Effector memory CD4-positive, alpha-beta T cell (primary cell): Measurements from ENCODE around the gene SYNPO2.
"Not testable (repeated sequence)": the region's sequence is repeated elsewhere in the genome, so short reads cannot be mapped to it uniquely, and the experiment has no call there.

ENCODE experiments used
- DNase-seq, 3 donors: peaks; one replicate each; pipeline ENCODE4 v3.0.0-alpha.2; 2020
- H3K27ac ChIP-seq: 2 replicates; pipeline ENCODE4 v1.7.0; 2013; ENCODE audit warnings: mild to moderate bottlenecking, low read length, moderate library complexity; ENCODE audit not compliant: insufficient read depth, poor library complexity, severe bottlenecking
- H3K27me3 ChIP-seq: replicated peaks from 2 replicates; pipeline ENCODE4 v1.7.0; 2013; ENCODE audit warnings: mild to moderate bottlenecking, low read length; ENCODE audit not compliant: insufficient read depth, control insufficient read depth, poor library complexity, severe bottlenecking
- H3K36me3 ChIP-seq: 2 replicates; pipeline ENCODE4 v1.7.0; 2013; ENCODE audit warnings: mild to moderate bottlenecking, low read length, moderate library complexity; ENCODE audit not compliant: control insufficient read depth, insufficient read depth
- H3K4me1 ChIP-seq: 2 replicates; pipeline ENCODE4 v1.7.0; 2013; ENCODE audit warnings: low read length, mild to moderate bottlenecking; ENCODE audit not compliant: control insufficient read depth, insufficient read depth, poor library complexity, severe bottlenecking
- H3K4me3 ChIP-seq: 2 replicates; pipeline ENCODE4 v1.7.0; 2013; ENCODE audit warnings: low read length, low read depth, mild to moderate bottlenecking; ENCODE audit not compliant: insufficient read depth, poor library complexity, severe bottlenecking
- H3K9me3 ChIP-seq: 2 replicates; pipeline ENCODE4 v1.7.0; 2013; ENCODE audit warnings: mild to moderate bottlenecking, low read length, moderate library complexity; ENCODE audit not compliant: control insufficient read depth

The SYNPO2 gene

DNA sequence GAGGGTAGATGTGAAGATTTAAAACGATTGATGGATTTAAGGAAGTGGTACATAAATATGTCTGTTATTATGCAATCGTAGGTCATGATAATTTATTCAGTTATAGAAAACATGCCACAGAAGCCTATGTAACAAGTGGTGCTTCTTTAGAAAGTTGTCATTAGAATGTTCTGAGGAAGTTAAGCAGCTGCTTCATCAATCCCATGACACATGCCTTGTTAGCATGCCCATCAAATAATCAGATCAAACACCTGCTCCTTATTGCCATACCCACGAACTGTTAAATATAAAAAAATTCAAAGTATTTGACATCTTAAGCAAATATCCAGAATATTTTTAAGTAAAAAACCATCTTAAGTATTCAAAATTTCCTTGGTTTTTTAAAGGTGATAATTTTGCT, 170.6 kb downstream of the SYNPO2 start:
- Histone ChIP-seq H3K4me1 (no peaks in the 10 kb centered on the region), H3K9me3 (no peaks in the 10 kb centered on the region), H3K4me3 (no peak overlapping the region), H3K27ac (no peak overlapping the region), H3K36me3 (no peaks in the 10 kb centered on the region), H3K27me3 (no peaks in the 10 kb centered on the region)
- no peak for DNase-seq

DNA sequence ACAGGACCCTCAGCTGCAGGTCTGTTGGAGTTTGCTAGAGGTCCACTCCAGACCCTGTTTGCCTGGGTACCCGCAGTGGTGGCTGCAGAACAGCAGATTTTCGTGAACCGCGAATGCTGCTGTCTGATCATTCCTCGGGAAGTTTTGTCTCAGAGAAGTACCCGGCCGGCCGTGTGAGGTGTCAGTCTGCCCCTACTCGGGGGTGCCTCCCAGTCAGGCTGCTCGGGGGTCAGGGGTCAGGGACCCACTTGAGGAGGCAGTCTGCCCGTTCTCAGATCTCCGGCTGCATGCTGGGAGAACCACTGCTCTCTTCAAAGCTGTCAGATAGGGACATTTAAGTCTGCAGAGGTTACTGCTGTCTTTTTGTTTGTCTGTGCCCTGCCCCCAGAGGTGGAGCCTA, 178.5 kb downstream of the SYNPO2 start:
- H3K9me3 ChIP-seq, H3K27me3 ChIP-seq, H3K27ac ChIP-seq, H3K36me3 ChIP-seq, H3K4me3 ChIP-seq, H3K4me1 ChIP-seq, DNase-seq: not testable (repeated sequence)

DNA sequence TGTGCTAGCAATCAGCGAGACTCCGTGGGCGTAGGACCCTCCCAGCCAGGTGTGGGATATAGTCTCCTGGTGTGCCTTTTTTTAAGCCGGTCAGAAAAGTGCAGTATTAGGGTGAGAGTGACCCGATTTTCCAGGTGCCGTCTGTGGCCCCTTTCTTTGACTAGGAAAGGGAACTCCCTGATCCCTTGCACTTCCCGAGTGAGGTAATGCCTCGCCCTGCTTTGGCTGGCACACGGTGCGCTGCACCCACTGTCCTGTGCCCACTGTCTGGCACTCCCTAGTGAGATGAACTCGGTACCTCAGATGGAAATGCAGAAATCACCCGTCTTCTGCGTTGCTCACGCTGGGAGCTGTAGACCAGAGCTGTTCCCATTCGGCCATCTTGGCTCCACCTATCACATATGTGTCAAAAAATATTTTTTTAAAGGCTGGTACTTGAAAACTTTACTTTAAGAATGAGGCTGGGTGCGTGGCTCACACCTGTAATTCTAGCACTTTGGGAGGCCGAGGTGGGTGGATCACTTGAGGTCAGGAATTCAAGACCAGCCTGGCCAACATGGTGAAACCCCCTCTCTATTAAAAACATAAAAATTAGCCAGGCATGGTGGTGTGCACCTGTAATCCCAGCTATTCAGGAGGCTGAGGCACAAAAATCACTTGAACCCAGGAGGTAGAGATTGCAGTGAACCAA, 179.2 kb downstream of the SYNPO2 start:
- H3K4me1 ChIP-seq, H3K36me3 ChIP-seq, H3K27ac ChIP-seq, DNase-seq, H3K4me3 ChIP-seq, H3K27me3 ChIP-seq, H3K9me3 ChIP-seq: not testable (repeated sequence)

DNA sequence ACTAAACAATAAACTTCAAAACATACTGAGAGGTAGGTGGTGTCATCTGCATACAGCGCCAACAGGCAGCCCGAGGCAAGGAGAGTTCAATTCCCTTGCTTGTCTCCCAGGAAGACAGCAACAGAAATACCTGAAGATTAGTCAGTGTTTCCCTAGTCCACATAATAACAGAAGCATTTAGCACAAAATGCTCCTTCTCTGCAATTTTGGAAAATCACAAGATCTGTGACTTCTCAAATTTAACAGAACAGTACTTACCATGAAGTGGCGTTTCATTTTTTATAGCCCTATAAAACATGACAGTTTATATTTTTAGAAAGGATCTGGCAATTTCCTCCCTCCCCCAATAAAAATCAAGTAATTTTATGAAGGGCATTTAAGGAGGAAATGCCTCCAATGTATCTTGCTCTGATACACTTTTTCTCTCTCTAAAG, 179.9 kb downstream of the SYNPO2 start:
- Histone ChIP-seq H3K36me3 (no peaks in the 10 kb centered on the region), H3K9me3 (no peaks in the 10 kb centered on the region), H3K4me1 (no peaks in the 10 kb centered on the region), H3K4me3 (no peak overlapping the region), H3K27ac (no peak overlapping the region), H3K27me3 (no peaks in the 10 kb centered on the region)
- DNase-seq: no peak

DNA sequence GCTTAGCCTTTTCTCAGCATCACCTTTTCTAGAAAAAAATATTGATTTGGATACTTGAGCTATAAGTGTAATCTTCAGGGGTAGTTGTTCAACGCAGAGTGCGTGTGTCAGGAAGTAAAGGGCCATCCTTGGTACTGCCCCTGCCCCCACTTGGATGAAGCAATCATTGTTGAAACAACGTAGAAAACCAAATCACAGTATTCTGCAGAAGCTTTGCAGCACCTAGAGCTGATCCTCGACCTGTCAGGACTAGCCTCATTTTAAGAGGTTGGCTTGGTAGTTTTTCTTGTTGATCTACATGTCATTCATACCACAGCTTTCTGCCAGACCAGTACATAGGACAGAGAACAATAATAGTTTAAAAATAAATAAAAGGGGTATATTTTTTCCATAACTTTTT, 181.6 kb downstream of the SYNPO2 start:
- H3K4me1 ChIP-seq: no peaks in the 10 kb centered on the region
- no peak overlapping the region for H3K27ac ChIP-seq
- DNase-seq: no peak
- H3K27me3 ChIP-seq: no peaks in the 10 kb centered on the region
- no peak overlapping the region for H3K4me3 ChIP-seq
- no peaks in the 10 kb centered on the region for H3K36me3 ChIP-seq
- H3K9me3 ChIP-seq: no peaks in the 10 kb centered on the region

DNA sequence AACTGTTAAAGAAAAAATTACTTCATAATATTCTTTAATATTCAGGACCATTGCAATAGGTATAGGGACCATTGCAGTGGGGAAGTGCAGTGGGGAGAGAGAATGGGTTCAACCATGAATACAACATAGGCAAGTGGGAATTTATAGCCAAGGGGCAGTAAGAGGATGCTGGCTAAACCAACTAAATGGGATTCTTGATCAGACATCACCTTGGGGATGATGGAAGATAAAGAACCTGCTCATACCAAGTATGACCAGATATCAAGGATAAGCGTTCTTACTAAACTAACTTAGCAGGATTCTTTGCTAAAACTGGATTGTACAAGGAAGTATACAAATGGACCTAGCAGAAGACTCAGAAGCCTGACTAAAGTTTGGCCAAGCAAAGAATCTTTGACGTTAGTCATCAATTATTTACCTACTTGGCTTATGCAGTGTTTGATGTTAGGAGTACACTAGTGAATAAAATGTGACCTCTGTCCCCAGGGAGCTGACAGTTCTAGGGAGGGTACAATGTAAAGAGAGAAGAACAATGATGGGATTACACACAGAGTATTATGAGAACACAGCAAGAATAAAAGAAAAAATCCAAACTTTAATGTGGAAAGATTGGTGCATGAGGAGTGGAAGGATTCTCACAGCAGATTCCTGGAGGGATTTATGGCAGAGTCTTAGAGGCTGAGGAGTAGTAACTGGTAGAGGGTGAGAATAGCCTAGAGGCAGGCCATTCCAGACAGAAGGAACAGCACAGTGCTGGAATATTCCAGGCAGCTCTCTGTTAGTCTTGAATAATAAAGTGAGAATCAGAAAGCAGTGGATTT, 192.3 kb downstream of the SYNPO2 start:
- Histone ChIP-seq H3K4me3 (no peak overlapping the region), H3K27ac (no peak overlapping the region), H3K4me1 (no peaks in the 10 kb centered on the region), H3K9me3 (no peaks in the 10 kb centered on the region), H3K36me3 (no peaks in the 10 kb centered on the region), H3K27me3 (no peaks in the 10 kb centered on the region)
- no peak for DNase-seq

DNA sequence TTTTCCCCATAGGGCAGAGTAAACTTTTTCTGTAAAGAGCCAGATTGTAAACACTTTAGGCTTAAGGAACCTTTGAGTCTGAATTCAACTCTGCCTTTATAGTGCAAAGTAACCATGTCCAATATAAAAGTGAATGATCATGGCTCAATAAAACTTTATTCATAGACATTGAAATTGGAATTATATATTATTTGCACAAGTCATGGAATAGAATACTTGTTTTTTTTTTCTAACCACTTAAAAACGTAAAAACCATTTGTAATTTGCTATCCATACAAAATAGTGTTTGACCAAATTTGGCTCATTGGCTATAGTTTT, 192.8 kb downstream of the SYNPO2 start:
- no peak overlapping the region for H3K4me3 ChIP-seq
- H3K27ac ChIP-seq: no peak overlapping the region
- no peaks in the 10 kb centered on the region for H3K9me3 ChIP-seq
- H3K36me3 ChIP-seq: no peaks in the 10 kb centered on the region
- H3K4me1 ChIP-seq: no peaks in the 10 kb centered on the region
- no peaks in the 10 kb centered on the region for H3K27me3 ChIP-seq
- no peak for DNase-seq

DNA sequence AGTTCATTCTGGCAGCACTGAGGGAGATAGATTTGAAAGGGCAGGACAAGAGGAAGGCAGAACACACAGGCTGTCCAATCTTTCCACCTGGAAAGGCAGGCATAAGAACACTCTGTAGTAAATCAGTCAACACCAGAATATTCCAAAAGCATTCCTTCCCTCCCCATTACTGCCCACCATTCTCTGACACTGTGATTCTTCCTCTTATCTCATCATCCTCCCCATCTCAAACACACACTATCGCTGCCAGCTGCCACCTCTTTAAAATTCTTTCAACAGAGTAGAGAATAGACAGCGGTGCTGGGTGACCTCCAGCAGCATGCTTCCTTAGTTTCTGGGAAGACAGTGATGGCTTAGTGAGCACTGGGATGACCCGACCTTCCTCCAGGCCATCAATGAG, 193.3 kb downstream of the SYNPO2 start:
- no peaks in the 10 kb centered on the region for H3K4me1 ChIP-seq
- no peaks in the 10 kb centered on the region for H3K9me3 ChIP-seq
- H3K27ac ChIP-seq: no peak overlapping the region
- H3K4me3 ChIP-seq: no peak overlapping the region
- H3K36me3 ChIP-seq: no peaks in the 10 kb centered on the region
- DNase-seq: no peak
- H3K27me3 ChIP-seq: no peaks in the 10 kb centered on the region

DNA sequence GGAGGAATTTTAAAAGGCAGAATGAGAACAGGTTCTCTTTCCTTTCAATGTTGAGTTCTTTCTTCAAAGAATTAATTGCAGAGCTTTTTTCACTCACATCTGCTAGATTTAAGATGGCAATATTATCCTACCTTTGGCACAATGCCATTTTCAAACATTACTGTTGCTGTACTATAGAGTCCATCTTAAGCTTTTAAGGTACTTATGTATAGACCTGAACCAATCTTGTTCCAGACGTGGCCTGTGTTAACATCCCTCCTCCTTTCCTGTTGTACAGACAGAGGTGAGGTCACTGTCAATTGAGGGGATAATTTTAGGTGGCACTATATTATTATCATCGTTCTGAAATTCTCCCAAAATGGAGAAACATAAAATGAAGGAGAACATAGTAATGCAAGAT, 194.0 kb downstream of the SYNPO2 start:
- DNase-seq: no peak
- Histone ChIP-seq H3K36me3 (no peaks in the 10 kb centered on the region), H3K4me1 (no peaks in the 10 kb centered on the region), H3K27ac (no peak overlapping the region), H3K9me3 (no peaks in the 10 kb centered on the region), H3K27me3 (no peaks in the 10 kb centered on the region), H3K4me3 (no peak overlapping the region)

DNA sequence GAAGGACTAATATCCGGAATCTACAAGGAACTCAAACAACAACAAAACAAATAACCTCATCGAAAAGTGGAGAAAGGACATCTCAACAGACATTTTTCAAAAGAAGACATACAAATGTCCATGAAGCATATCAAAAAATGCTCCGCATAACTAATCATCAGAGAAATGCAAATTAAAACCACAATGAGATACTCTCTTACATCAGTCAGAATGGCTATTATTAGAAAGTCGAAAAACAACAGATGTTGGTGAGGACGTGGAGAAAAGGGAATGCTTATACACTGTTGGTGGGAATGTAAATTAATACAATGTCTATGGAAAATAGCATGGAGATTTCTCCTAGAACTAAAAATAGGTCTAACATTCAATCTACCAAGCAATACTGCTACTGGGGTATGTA, 195.9 kb downstream of the SYNPO2 start:
- Histone ChIP-seq H3K27ac (no peak overlapping the region), H3K27me3 (no peaks in the 10 kb centered on the region), H3K4me3 (no peak overlapping the region), H3K9me3 (no peaks in the 10 kb centered on the region), H3K36me3 (no peaks in the 10 kb centered on the region), H3K4me1 (no peaks in the 10 kb centered on the region)
- DNase-seq: no peak
